ENCODE data around the gene FREY1. TPM values are rescaled to one million over a fixed set of nuclear protein-coding genes. Genes with fewer than 3 reads are reported as not detected.

The FREY1 gene
- total and polyA plus RNA-seq, 2 of the 13 experiments (the other 11 are each of a cell fraction or from before 2014, with no cell fraction given) = 0.44 to 0.73 TPM

DNA sequence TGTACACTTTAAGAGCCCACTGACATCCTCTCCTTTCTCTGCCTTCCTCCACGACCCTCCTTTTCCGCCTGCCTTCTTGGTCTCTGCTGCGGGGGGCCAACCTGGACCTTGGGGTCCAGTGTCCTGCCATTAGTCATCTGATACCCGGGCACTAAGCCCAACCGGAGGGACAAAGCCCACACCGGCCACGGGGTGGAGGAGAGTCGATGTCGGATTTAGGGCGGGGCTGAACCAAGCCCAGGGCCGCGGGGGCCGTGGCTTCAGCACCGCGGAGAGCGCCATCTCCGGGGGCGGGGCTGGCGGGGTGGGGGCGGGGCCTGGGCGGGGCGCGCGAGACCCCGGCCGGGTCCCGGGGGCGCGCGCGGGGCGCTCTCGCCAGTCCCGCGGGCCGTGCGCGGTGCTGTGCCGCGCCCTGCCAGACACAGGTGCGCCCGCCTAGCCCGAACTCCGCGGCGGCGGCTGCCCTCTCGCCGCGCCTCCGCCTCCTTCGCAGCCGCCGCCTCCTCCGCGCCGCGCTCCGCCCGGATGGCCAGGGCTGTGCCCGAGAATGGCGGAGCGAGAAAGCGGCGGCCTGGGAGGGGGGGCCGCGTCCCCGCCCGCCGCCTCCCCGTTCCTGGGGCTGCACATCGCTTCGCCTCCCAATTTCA lies 21.7 kb downstream of the FREY1 start, which contains the start of gene MAPK8IP1:
MAPK8IP1 (plus strand) TSS at position 378 of the 647 bp plus-strand sequence; CDS start at position 548, 170 bp downstream.
- Histone ChIP-seq H3K36me3 (replicated peaks in 1 of 2; ENCODE audit: control insufficient read depth in 1 of 2, insufficient read depth in 2 of 2, low read length in 2 of 2) (peaks cover 0 to 6% of the 10 kb centered on the region in 2 experiments; a peak in 2 of 5 replicates), H3K79me2 (ENCODE audit: insufficient read depth, low read length) (no peaks in the 10 kb centered on the region), H3K4me3 (replicated peaks in 1 of 3; ENCODE audit: insufficient read depth in 1 of 3, low read depth in 2 of 3, low read length in 3 of 3) (peak within 1 kb of the TSS; percentile 52 to 71 (median 61); a peak in 5 of 6 replicates), H3K9ac (ENCODE audit: insufficient read depth, low read depth, low read length) (no peak within 1 kb of the TSS), H3K4me2 (ENCODE audit: low read depth, low read length) (peak within 1 kb of the TSS; percentile 65), H3K4me1 (ENCODE audit: insufficient read depth, low read length) (no peaks in the 10 kb centered on the region), H3K27me3 (ENCODE audit: control insufficient read depth in 1 of 2, insufficient read depth in 2 of 2, low read length in 2 of 2) (no peaks in the 10 kb centered on the region; a peak in 2 of 5 replicates), H3K9me3 (ENCODE audit: low read length) (no peaks in the 10 kb centered on the region), H4K20me1 (ENCODE audit: insufficient read depth, low read length) (peaks cover 12% of the 10 kb centered on the region; the same call in 1 of the 2 replicates), H2AFZ (ENCODE audit: low read length) (no peak within 1 kb of the TSS), H3K27ac (ENCODE audit: extremely low read length, insufficient read depth, low read length) (no peak within 1 kb of the TSS)
- in situ Hi-C loops (cut with HindIII; ENCODE audit: extremely low pct_ligation_motif_present, low pct_unique_long_range_greater_than_20kb) (no loop called here), intact Hi-C loops (cut with micrococcal nuclease; ENCODE audit: unreplicated experiment) (no loop called here)
- no TSS peak for BruUV-seq (replicated peaks)
- CTCF ChIA-PET (ENCODE audit: low intra/inter-chr PET ratio, low total read pairs) = no interaction called here
- no peak for FAIRE-seq
- ATAC-seq = peak; percentile 74
- POLR2A ChIA-PET = no interaction called here
- peak; percentile 47 for DNase-seq (ENCODE audit: low spot score)
- WGBS (ENCODE audit: low lambda C conversion rate) = 15% methylated on average over 17 of the region's 73 CpGs
- 0 out of 2 replicates have a peak, but pooled peaks have one; percentile 57 for TF ChIP-seq ERF (CRISPR knock-in tag; IDR thresholded peaks at IDR 0.05)
- TF ChIP-seq, protein P1, sequence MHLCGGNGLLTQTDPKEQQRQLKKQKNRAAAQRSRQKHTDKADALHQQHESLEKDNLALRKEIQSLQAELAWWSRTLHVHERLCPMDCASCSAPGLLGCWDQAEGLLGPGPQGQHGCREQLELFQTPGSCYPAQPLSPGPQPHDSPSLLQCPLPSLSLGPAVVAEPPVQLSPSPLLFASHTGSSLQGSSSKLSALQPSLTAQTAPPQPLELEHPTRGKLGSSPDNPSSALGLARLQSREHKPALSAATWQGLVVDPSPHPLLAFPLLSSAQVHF (CRISPR knock-in tag; IDR thresholded peaks at IDR 0.05) = no peak
- TF ChIP-seq AHR (CRISPR knock-in tag; IDR thresholded peaks at IDR 0.05) = 0 out of 2 replicates have a peak, but pooled peaks have one; percentile 36
- 0 out of 2 replicates have a peak, but pooled peaks have one; percentile 46 for TF ChIP-seq ZMAT3 (CRISPR knock-in tag; conservative IDR thresholded peaks at IDR 0.05)
- TF ChIP-seq SP1 (IDR thresholded peaks at IDR 0.05) = no peak
- TF ChIP-seq SP1 (CRISPR knock-in tag; IDR thresholded peaks at IDR 0.05) = peak; percentile 74; the same call in 1 of the 2 replicates
- no peak for TF ChIP-seq ZKSCAN1 (IDR thresholded peaks at IDR 0.05; ENCODE audit: low read length)
- peak; percentile 84; the same call in 1 of the 2 replicates for TF ChIP-seq TSC22D2 (CRISPR knock-in tag; IDR thresholded peaks at IDR 0.05; ENCODE audit: borderline replicate concordance)
- no peak for TF ChIP-seq EED (CRISPR knock-in tag; IDR thresholded peaks at IDR 0.05)
- no peak for TF ChIP-seq ZNF7 (CRISPR knock-in tag; IDR thresholded peaks at IDR 0.05)
- TF ChIP-seq, protein P2, sequence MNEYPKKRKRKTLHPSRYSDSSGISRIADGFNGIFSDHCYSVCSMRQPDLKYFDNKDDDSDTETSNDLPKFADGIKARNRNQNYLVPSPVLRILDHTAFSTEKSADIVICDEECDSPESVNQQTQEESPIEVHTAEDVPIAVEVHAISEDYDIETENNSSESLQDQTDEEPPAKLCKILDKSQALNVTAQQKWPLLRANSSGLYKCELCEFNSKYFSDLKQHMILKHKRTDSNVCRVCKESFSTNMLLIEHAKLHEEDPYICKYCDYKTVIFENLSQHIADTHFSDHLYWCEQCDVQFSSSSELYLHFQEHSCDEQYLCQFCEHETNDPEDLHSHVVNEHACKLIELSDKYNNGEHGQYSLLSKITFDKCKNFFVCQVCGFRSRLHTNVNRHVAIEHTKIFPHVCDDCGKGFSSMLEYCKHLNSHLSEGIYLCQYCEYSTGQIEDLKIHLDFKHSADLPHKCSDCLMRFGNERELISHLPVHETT (CRISPR knock-in tag; conservative IDR thresholded peaks at IDR 0.05) = 0 out of 2 replicates have a peak, but pooled peaks have one; percentile 47
- peak; percentile 95 for TF ChIP-seq MIER2 (CRISPR knock-in tag; IDR thresholded peaks at IDR 0.05)
- no peak; the same call in 1 of the 2 replicates for TF ChIP-seq POGZ (CRISPR knock-in tag; IDR thresholded peaks at IDR 0.05)
- TF ChIP-seq, protein P3, sequence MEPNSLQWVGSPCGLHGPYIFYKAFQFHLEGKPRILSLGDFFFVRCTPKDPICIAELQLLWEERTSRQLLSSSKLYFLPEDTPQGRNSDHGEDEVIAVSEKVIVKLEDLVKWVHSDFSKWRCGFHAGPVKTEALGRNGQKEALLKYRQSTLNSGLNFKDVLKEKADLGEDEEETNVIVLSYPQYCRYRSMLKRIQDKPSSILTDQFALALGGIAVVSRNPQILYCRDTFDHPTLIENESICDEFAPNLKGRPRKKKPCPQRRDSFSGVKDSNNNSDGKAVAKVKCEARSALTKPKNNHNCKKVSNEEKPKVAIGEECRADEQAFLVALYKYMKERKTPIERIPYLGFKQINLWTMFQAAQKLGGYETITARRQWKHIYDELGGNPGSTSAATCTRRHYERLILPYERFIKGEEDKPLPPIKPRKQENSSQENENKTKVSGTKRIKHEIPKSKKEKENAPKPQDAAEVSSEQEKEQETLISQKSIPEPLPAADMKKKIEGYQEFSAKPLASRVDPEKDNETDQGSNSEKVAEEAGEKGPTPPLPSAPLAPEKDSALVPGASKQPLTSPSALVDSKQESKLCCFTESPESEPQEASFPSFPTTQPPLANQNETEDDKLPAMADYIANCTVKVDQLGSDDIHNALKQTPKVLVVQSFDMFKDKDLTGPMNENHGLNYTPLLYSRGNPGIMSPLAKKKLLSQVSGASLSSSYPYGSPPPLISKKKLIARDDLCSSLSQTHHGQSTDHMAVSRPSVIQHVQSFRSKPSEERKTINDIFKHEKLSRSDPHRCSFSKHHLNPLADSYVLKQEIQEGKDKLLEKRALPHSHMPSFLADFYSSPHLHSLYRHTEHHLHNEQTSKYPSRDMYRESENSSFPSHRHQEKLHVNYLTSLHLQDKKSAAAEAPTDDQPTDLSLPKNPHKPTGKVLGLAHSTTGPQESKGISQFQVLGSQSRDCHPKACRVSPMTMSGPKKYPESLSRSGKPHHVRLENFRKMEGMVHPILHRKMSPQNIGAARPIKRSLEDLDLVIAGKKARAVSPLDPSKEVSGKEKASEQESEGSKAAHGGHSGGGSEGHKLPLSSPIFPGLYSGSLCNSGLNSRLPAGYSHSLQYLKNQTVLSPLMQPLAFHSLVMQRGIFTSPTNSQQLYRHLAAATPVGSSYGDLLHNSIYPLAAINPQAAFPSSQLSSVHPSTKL (CRISPR knock-in tag; IDR thresholded peaks at IDR 0.05) = 0 out of 2 replicates have a peak, but pooled peaks have one; percentile 11
- TF ChIP-seq SP4 (CRISPR knock-in tag; IDR thresholded peaks at IDR 0.05) = peak; percentile 70
- TF ChIP-seq, protein P4, sequence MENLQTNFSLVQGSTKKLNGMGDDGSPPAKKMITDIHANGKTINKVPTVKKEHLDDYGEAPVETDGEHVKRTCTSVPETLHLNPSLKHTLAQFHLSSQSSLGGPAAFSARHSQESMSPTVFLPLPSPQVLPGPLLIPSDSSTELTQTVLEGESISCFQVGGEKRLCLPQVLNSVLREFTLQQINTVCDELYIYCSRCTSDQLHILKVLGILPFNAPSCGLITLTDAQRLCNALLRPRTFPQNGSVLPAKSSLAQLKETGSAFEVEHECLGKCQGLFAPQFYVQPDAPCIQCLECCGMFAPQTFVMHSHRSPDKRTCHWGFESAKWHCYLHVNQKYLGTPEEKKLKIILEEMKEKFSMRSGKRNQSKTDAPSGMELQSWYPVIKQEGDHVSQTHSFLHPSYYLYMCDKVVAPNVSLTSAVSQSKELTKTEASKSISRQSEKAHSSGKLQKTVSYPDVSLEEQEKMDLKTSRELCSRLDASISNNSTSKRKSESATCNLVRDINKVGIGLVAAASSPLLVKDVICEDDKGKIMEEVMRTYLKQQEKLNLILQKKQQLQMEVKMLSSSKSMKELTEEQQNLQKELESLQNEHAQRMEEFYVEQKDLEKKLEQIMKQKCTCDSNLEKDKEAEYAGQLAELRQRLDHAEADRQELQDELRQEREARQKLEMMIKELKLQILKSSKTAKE (CRISPR knock-in tag; IDR thresholded peaks at IDR 0.05; ENCODE audit: borderline replicate concordance) = no peak
- TF ChIP-seq, protein P5, sequence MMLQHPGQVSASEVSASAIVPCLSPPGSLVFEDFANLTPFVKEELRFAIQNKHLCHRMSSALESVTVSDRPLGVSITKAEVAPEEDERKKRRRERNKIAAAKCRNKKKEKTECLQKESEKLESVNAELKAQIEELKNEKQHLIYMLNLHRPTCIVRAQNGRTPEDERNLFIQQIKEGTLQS (CRISPR knock-in tag; IDR thresholded peaks at IDR 0.05) = no peak
